ENCODE data around the gene ZNF134.

The ZNF134 gene

GRCh38 chr19:57613941-57614743 lies at the start of gene ZNF134:
TSS of gene ZNF134 (plus strand) at chr19:57614242. CDS start at chr19:57619469, 5,227 bp downstream.
- H3K4me3 ChIP-seq (ENCODE audit: low read depth, low read length), result peak within 1 kb of the TSS; percentile 59
- peak; percentile 83 for DNase-seq (ENCODE audit: low read depth)
- TF ChIP-seq, protein P1, sequence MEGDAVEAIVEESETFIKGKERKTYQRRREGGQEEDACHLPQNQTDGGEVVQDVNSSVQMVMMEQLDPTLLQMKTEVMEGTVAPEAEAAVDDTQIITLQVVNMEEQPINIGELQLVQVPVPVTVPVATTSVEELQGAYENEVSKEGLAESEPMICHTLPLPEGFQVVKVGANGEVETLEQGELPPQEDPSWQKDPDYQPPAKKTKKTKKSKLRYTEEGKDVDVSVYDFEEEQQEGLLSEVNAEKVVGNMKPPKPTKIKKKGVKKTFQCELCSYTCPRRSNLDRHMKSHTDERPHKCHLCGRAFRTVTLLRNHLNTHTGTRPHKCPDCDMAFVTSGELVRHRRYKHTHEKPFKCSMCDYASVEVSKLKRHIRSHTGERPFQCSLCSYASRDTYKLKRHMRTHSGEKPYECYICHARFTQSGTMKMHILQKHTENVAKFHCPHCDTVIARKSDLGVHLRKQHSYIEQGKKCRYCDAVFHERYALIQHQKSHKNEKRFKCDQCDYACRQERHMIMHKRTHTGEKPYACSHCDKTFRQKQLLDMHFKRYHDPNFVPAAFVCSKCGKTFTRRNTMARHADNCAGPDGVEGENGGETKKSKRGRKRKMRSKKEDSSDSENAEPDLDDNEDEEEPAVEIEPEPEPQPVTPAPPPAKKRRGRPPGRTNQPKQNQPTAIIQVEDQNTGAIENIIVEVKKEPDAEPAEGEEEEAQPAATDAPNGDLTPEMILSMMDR (IDR thresholded peaks at IDR 0.05; ENCODE audit: low read depth, low read length, missing control alignments), result peak; percentile 16

DNA sequence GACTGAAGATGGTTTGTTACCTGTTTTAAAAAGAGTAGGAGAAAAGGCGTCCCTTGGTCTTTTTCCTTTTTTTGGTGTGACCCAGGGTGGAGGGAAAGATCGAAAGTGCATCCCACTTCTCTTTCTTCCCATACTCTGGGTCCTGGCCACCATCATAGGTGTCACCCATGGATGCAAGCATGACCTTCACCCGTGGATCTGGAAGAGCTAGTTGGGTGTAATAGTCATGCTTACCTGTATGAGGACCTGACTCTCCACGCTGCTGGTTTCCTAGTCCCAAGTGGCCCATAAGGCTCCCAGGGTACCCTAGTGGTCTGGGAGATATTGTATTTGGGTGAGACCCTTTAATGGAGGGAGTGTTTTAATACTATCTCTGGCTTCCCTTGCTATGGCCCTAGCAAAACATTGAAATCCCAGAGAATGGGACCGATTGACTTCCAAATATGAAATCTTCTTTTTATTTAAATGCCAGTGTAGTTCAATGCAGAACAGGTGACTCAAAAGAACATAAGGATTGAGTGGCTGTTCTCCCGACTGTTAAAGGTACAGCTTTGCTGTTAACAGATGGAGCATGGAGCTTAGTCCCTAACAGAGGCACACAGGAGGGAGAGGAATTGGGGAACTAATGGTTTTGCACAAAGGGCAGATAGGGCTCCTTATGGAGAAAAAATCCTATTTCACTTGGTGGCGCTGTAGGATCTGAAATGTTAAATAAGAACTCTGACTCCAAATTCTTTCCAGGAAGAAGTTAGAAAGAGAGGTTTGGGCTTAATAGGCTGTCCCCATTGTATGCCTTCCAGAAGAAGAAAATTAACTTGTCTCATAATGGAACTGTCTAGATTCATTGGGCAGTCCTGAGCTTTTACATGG lies 47.4 kb upstream of the ZNF134 start:
- H3K4me3 ChIP-seq (ENCODE audit: low read depth, low read length), result no peak overlapping the region
- TF ChIP-seq, protein P1 (IDR thresholded peaks at IDR 0.05; ENCODE audit: low read depth, low read length, missing control alignments), result no peak
- DNase-seq (ENCODE audit: low read depth), result no peak

DNA sequence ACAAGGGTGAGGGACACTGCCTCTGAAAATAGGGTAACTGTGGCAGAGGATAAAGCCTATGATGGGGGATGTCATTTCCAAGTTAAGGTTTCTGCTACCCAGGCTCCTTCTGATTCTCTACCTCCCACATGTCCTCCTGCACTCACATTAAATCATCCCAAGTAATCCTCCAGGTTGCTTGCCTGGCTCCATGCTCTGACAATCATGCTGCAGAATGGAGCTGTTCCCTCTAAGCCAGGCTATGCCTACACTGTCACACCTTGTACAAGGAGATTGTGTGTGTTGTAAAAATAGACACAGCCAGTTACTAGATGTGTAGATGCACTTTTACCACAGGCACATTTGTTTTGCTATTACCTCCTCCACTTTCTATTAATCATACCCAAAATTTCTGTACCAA lies 43.3 kb upstream of the ZNF134 start:
- TF ChIP-seq, protein P1 (IDR thresholded peaks at IDR 0.05; ENCODE audit: low read depth, low read length, missing control alignments), result no peak
- H3K4me3 ChIP-seq (ENCODE audit: low read depth, low read length), result no peak overlapping the region
- DNase-seq (ENCODE audit: low read depth), result no peak

DNA sequence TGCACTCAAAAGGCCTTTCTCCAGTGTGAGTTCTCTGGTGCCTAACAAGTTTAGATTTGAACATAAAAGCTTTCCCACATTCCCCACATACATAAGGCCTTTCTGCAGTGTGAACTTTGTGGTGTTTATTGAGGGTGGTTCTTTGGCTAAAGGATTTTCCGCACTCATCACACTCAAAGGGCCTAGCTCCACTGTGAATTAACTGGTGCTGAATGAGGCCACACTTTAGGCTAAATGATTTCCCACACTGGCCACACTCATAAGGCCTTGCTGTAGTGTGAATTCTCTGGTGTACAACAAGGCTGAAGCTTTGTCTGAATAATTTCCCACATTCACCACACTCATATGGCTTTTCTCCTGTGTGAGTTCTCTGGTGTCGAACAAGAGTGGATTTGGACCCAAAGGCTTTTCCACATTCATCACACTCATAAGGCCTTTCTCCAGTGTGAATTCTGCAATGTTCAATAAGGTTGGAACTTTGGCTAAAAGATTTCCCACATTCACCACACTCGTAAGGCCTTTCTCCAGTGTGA lies 41.6 kb upstream of the ZNF134 start:
- no peak overlapping the region for H3K4me3 ChIP-seq (ENCODE audit: low read depth, low read length)
- no peak for DNase-seq (ENCODE audit: low read depth)
- TF ChIP-seq, protein P1 (IDR thresholded peaks at IDR 0.05; ENCODE audit: low read depth, low read length, missing control alignments), result no peak

DNA sequence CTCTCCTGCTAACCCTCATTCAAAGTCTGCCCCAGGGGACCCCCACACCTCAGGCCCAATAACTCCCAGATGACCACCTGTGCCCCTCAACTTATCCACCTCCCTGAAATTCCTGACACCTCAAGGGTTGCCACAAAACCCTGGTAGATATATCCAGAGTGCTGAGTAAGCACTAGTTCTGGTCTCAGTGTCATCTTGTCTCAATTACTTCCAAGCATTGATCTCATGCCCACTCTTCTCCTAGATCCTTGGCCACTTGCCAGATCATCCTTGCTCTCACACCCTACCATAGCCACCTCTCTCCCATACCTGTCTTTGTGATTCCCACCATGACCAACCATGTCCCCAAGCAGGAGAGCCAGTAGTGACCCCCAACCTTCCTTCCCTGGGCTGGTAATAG lies 37.4 kb upstream of the ZNF134 start:
- no peak overlapping the region for H3K4me3 ChIP-seq (ENCODE audit: low read depth, low read length)
- TF ChIP-seq, protein P1 (IDR thresholded peaks at IDR 0.05; ENCODE audit: low read depth, low read length, missing control alignments), result no peak
- no peak for DNase-seq (ENCODE audit: low read depth)

- DNase-seq (ENCODE audit: low read depth), result peak; percentile 99
- TF ChIP-seq, protein P1 (IDR thresholded peaks at IDR 0.05; ENCODE audit: low read depth, low read length, missing control alignments), result peak; percentile 1
- H3K4me3 ChIP-seq (ENCODE audit: low read depth, low read length), result peak within 1 kb of the TSS; percentile 88
Observed at GRCh38 chr19:57578487-57579205, 35.4 kb upstream of the ZNF134 start, which contains the start of gene ZNF416. TSS of gene ZNF416 (minus strand) at chr19:57578911. CDS start at chr19:57578704, 207 bp downstream.
